GM12864 (cell line): ENCODE data around the gene SNAI1.

Experiments
- DNase-seq: peaks from one replicate; pipeline ENCODE4 v3.0.0-alpha.2; 2011; ENCODE audit warnings: low read depth
- H3K4me3 ChIP-seq: 2 replicates; pipeline ENCODE4 v1.5.1; 2011; ENCODE audit warnings: mild to moderate bottlenecking, low read depth, low read length, control low read depth
- TF ChIP-seq, protein P1 (sequence below): IDR thresholded peaks from 2 replicates; pipeline ENCODE4 v1.5.1; 2011; ENCODE audit warnings: low read depth, mild to moderate bottlenecking, moderate library complexity, low read length, control low read depth, inconsistent platforms; ENCODE audit errors: missing control alignments

SNAI1 gene

DNA sequence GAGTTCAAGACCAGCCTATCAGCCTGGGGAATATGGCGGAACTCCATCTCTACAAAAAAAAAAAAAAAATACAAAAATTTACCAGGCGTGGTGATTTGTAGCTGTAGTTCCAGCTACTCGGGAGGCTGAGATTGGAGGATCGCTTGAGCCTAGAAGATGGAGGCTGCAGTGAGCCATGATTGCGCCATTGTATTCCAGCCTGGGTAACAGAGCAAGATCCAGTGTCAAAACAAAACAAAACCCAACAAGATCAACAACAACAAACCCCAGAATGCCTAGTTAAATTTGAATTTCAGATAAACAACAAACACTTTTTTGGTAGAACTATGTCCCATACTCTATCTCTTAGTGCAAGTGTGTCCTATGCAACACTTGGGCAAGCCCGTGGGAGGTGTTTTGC lies 39.9 kb downstream of the SNAI1 start:
- TF ChIP-seq, protein P1, sequence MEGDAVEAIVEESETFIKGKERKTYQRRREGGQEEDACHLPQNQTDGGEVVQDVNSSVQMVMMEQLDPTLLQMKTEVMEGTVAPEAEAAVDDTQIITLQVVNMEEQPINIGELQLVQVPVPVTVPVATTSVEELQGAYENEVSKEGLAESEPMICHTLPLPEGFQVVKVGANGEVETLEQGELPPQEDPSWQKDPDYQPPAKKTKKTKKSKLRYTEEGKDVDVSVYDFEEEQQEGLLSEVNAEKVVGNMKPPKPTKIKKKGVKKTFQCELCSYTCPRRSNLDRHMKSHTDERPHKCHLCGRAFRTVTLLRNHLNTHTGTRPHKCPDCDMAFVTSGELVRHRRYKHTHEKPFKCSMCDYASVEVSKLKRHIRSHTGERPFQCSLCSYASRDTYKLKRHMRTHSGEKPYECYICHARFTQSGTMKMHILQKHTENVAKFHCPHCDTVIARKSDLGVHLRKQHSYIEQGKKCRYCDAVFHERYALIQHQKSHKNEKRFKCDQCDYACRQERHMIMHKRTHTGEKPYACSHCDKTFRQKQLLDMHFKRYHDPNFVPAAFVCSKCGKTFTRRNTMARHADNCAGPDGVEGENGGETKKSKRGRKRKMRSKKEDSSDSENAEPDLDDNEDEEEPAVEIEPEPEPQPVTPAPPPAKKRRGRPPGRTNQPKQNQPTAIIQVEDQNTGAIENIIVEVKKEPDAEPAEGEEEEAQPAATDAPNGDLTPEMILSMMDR, result no peak
- H3K4me3 ChIP-seq, result no peak overlapping the region
- DNase-seq, result no peak

GRCh38 chr20:50023116-50023805 lies 40.5 kb downstream of the SNAI1 start:
- TF ChIP-seq, protein P1, result no peak
- no peak for DNase-seq

GRCh38 chr20:50026746-50027575 lies 44.2 kb downstream of the SNAI1 start:
- TF ChIP-seq, protein P1, result no peak
- no peak for DNase-seq

More at GRCh38 chr20:50023116-50023805, 40.5 kb downstream of the SNAI1 start:
- H3K4me3 ChIP-seq, result no peak overlapping the region

DNA sequence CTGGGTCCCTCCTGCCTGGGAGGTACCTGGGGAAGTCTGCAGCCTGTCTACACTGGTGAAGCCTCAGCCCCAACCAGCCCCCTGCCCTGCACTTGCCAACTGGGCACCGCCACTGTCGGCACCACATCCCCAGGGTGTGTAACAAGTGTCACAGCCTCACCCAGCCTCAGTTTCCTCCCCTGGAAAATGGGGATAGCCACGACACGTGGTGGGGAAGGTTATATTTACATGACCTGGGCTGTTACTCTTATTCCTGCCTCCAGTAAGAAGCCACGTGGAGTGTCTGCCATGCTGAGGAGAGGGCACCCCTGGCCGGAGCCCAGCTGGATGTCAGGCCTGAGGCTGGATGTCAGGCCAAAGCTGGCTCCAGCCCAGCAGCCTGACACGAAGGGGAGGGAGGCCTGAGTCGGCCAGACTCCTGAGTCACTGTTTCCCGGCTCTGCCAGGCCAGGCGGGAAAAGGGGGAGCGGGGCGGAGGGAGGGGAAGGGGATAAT lies 44.9 kb downstream of the SNAI1 start:
- DNase-seq, result no peak
- no peak overlapping the region for H3K4me3 ChIP-seq
- TF ChIP-seq, protein P1, result no peak

More at GRCh38 chr20:50026746-50027575, 44.2 kb downstream of the SNAI1 start:
- H3K4me3 ChIP-seq, result no peak overlapping the region

DNA sequence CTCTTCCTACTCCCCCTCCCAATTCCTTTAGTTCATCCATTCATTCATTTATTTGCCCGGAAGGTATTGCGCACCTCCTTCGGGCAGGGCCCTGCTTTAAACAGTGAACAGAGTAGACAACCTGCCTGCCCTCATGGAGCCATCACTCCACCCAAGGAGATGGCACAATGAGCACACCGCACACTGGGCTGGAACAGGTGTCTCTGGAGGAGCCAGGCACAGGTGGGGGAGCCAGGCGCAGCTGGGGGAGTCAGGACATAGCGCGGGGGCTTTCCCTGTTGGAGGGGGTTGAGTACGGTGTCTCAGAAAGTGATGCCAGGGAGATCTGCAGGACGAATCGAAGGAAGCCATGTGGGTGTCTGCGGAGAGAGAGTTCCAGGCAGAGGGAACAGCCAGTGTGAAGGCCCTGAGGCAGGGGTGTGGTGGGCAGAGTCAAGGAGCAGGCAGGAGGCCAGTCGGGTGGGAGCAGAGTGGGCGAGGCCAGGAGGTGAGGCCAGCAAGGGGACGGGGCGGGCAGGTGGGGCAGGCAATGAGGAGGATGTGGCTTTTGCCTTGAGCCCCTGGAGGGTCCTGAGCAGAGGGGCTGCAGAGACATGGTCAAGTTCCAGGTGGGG lies 46.4 kb downstream of the SNAI1 start:
- TF ChIP-seq, protein P1, result no peak
- H3K4me3 ChIP-seq, result no peak overlapping the region
- DNase-seq, result no peak

- no peak overlapping the region for H3K4me3 ChIP-seq
- TF ChIP-seq, protein P1, result no peak
- no peak for DNase-seq
Observed at GRCh38 chr20:50029697-50030461, 47.1 kb downstream of the SNAI1 start.
